MM.1S (cell line): ENCODE results near the gene DCDC2C.

Source experiments
- DNase-seq: peaks from one replicate; pipeline ENCODE4 v3.0.0-alpha.2; 2015
- H2AFZ ChIP-seq: fragments of 300-600 bp; sonication (generic); 2 replicates; pipeline ENCODE4 v1.6.0; 2016; ENCODE audit warnings: antibody characterized with exemption, low read length
- H3F3A ChIP-seq: fragments of 300-600 bp; sonication (generic); 2 replicates; pipeline ENCODE4 v1.6.1; 2016; ENCODE audit warnings: mild to moderate bottlenecking, antibody characterized with exemption, low read length, moderate library complexity, mixed read lengths; ENCODE audit not compliant: insufficient read depth
- H3K27ac ChIP-seq: fragments of 300-600 bp; sonication (generic); 2 replicates; pipeline ENCODE4 v1.5.1; 2016; ENCODE audit warnings: mild to moderate bottlenecking, low read length
- H3K27me3 ChIP-seq: fragments of 300-600 bp; sonication (generic); replicated peaks from 2 replicates; pipeline ENCODE4 v1.6.0; 2016; ENCODE audit warnings: low read length; ENCODE audit not compliant: insufficient read depth
- H3K36me3 ChIP-seq: fragments of 300-600 bp; sonication (generic); replicated peaks from 2 replicates; pipeline ENCODE4 v1.6.1; 2016; ENCODE audit warnings: mild to moderate bottlenecking, low read length, mixed read lengths; ENCODE audit not compliant: insufficient read depth
- H3K4me1 ChIP-seq: fragments of 300-600 bp; sonication (generic); 2 replicates; pipeline ENCODE4 v1.6.1; 2016; ENCODE audit warnings: low read length, mixed read lengths
- H3K4me2 ChIP-seq: fragments of 300-600 bp; sonication (generic); 2 replicates; pipeline ENCODE4 v1.6.0; 2016; ENCODE audit warnings: low read depth, low read length
- H3K4me3 ChIP-seq: fragments of 300-600 bp; sonication (generic); 2 replicates; pipeline ENCODE4 v1.5.1; 2016; ENCODE audit warnings: low read length, mixed read lengths
- H3K79me2 ChIP-seq: fragments of 300-600 bp; sonication (generic); 2 replicates; pipeline ENCODE4 v1.6.1; 2016; ENCODE audit warnings: mixed run types, low read length, mixed read lengths
- H3K9ac ChIP-seq: fragments of 300-600 bp; sonication (generic); 2 replicates; pipeline ENCODE4 v1.6.1; 2016; ENCODE audit warnings: low read length, mixed read lengths
- H3K9me2 ChIP-seq: fragments of 300-600 bp; sonication (generic); replicated peaks from 2 replicates; pipeline ENCODE4 v1.6.1; 2016; ENCODE audit warnings: mild to moderate bottlenecking, low read length, mixed read lengths; ENCODE audit not compliant: insufficient read depth
- H3K9me3 ChIP-seq: fragments of 300-600 bp; sonication (generic); replicated peaks from 2 replicates; pipeline ENCODE4 v1.6.1; 2016; ENCODE audit warnings: mild to moderate bottlenecking, low read length, mixed read lengths; ENCODE audit not compliant: insufficient read depth
- H4K20me1 ChIP-seq: fragments of 300-600 bp; sonication (generic); 2 replicates; pipeline ENCODE4 v1.6.1; 2016; ENCODE audit warnings: mild to moderate bottlenecking, low read length, moderate library complexity, mixed read lengths; ENCODE audit not compliant: insufficient read depth
- CTCF ChIP-seq: fragments of 300-600 bp; sonication (generic); IDR thresholded peaks from 2 replicates; pipeline ENCODE4 v1.5.1; 2016; ENCODE audit warnings: antibody characterized with exemption, low read length, mixed read lengths
- EZH2 ChIP-seq: fragments of 300-600 bp; sonication (generic); optimal IDR thresholded peaks from 2 replicates; pipeline ENCODE3; 2017; ENCODE audit warnings: low read depth, mild to moderate bottlenecking, antibody characterized with exemption, low read length, mixed read lengths
- EZH2phosphoT487 ChIP-seq: fragments of 300-600 bp; sonication (generic); IDR thresholded peaks from 2 replicates; pipeline ENCODE4 v1.6.1; 2018; ENCODE audit warnings: antibody characterized with exemption, low read length

Gene DCDC2C

GRCh38 chr2:3758906-3759305, 55.5 kb downstream of the DCDC2C start:
- Histone ChIP-seq H3K4me3 (no peak overlapping the region), H3K79me2 (no peaks in the 10 kb centered on the region), H4K20me1 (no peaks in the 10 kb centered on the region), H2AFZ (no peak overlapping the region), H3K9me2 (no peaks in the 10 kb centered on the region), H3F3A (no peaks in the 10 kb centered on the region), H3K27me3 (no peaks in the 10 kb centered on the region), H3K36me3 (no peaks in the 10 kb centered on the region), H3K9me3 (no peaks in the 10 kb centered on the region), H3K4me1 (no peaks in the 10 kb centered on the region), H3K4me2 (no peak overlapping the region), H3K9ac (no peak overlapping the region), H3K27ac (no peak overlapping the region)
- TF ChIP-seq EZH2phosphoT487 (no peak), EZH2 (no peak), CTCF (no peak)
- no peak for DNase-seq

DNA sequence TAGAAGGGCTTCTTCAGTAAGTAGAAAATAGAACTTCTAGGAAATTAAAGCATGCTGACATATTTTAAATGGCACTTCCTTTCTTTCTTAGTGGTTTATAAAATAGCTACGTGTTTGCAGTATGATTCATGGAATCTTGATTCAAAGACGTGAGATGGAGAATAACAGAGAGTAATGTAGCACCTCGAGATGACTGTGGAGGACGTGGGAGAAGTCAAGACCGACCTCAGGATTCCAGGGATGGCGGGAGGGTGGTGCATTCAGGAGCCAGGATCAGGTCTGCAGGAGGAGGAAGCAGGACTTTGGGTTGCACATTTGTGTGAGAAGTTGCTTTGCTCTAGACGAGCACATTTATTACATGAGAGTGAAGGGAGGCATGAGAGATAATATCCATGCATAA, 56.0 kb downstream of the DCDC2C start:
- Histone ChIP-seq H4K20me1 (no peaks in the 10 kb centered on the region), H2AFZ (no peak overlapping the region), H3K79me2 (no peaks in the 10 kb centered on the region), H3K27ac (no peak overlapping the region), H3K9me2 (no peaks in the 10 kb centered on the region), H3K36me3 (no peaks in the 10 kb centered on the region), H3K9ac (no peak overlapping the region), H3K9me3 (no peaks in the 10 kb centered on the region), H3K27me3 (no peaks in the 10 kb centered on the region), H3K4me1 (no peaks in the 10 kb centered on the region), H3K4me3 (no peak overlapping the region), H3F3A (no peaks in the 10 kb centered on the region), H3K4me2 (no peak overlapping the region)
- TF ChIP-seq EZH2 (no peak), CTCF (no peak), EZH2phosphoT487 (no peak)
- no peak for DNase-seq

DNA sequence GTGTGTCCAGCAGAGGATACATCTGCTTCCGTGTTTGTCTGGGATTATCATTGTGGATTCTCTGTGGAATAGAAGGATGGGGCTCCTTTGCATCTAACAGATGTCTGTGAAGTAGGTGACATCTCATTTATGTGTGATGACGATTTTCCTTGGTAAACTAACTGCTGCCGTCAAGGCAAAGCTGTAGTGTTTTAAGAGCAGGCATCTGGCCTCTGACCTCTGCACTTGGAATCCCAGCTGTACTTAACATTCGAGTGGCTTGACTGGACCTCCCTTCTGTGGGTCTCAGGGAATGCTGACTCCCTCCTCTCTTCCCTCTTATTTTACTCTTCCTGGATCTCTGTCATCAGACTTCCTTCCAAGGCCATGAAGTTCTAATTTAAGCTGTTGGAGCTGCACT, 56.4 kb downstream of the DCDC2C start:
- H3K9me2 ChIP-seq, result no peaks in the 10 kb centered on the region

More for the DNA sequence above, 56.4 kb downstream of the DCDC2C start:
- no peak overlapping the region for H3K27ac ChIP-seq
- H4K20me1 ChIP-seq, result no peaks in the 10 kb centered on the region
- H3K9me3 ChIP-seq, result no peaks in the 10 kb centered on the region
- no peaks in the 10 kb centered on the region for H3F3A ChIP-seq
- no peak overlapping the region for H3K9ac ChIP-seq
- no peak overlapping the region for H3K4me3 ChIP-seq
- TF ChIP-seq CTCF, result no peak
- no peak for TF ChIP-seq EZH2
- no peak for TF ChIP-seq EZH2phosphoT487
- no peak overlapping the region for H3K4me2 ChIP-seq
- no peak for DNase-seq
- H2AFZ ChIP-seq, result no peak overlapping the region
- H3K36me3 ChIP-seq, result no peaks in the 10 kb centered on the region
- no peaks in the 10 kb centered on the region for H3K27me3 ChIP-seq
- H3K4me1 ChIP-seq, result no peaks in the 10 kb centered on the region
- no peaks in the 10 kb centered on the region for H3K79me2 ChIP-seq
